Astrocyte (in vitro differentiated cells and primary cell): ENCODE data around the gene POLR3B.

Experiments used
- EZH2 ChIP-seq: IDR thresholded peaks from 2 replicates; pipeline ENCODE4 v1.6.1; 2012; ENCODE audit warnings: mild to moderate bottlenecking, low read length, inconsistent platforms; ENCODE audit not compliant: insufficient read depth
- TF ChIP-seq, protein P1 (sequence below): IDR thresholded peaks from 2 replicates; pipeline ENCODE4 v1.5.1; 2011; ENCODE audit warnings: low read depth, mild to moderate bottlenecking, inconsistent platforms, low read length, moderate library complexity; ENCODE audit not compliant: insufficient read depth

DNA sequence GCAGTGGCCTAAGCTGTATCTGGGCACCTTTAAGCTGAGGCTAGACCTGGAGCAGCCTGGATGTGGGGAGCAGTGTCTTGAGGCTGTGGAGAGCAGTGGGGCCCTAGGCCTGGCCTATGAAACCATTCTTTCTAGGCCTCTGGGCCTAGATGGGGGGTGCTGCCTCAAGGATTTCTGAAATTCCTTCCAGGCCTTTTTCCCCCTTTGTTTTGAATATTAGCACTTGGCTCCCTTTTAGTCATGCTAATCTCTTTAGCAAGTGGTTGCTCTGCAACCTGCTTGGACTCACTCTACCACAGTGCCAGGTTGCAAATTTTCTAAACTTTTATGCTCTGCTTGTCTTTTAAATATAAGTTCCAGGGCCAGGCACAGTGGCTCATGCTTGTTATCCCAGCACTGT lies 183.7 kb downstream of the POLR3B start:
- TF ChIP-seq, protein P1, sequence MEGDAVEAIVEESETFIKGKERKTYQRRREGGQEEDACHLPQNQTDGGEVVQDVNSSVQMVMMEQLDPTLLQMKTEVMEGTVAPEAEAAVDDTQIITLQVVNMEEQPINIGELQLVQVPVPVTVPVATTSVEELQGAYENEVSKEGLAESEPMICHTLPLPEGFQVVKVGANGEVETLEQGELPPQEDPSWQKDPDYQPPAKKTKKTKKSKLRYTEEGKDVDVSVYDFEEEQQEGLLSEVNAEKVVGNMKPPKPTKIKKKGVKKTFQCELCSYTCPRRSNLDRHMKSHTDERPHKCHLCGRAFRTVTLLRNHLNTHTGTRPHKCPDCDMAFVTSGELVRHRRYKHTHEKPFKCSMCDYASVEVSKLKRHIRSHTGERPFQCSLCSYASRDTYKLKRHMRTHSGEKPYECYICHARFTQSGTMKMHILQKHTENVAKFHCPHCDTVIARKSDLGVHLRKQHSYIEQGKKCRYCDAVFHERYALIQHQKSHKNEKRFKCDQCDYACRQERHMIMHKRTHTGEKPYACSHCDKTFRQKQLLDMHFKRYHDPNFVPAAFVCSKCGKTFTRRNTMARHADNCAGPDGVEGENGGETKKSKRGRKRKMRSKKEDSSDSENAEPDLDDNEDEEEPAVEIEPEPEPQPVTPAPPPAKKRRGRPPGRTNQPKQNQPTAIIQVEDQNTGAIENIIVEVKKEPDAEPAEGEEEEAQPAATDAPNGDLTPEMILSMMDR: no peak
- no peak for TF ChIP-seq EZH2
